WERI-Rb-1 (cell line): ENCODE data around the gene AMPH.

Experiments used
- DNase-seq: peaks from one replicate; pipeline ENCODE4 v3.0.0-alpha.2; 2020
- H3K27ac ChIP-seq: fragments of 250-450 bp; sonication (Bioruptor Pico); 2 replicates; pipeline ENCODE4 v1.5.1; 2020; ENCODE audit warnings: mild to moderate bottlenecking, moderate library complexity
- H3K27me3 ChIP-seq: fragments of 250-450 bp; sonication (Bioruptor Pico); 2 replicates; pipeline ENCODE4 v1.5.1; 2021; ENCODE audit warnings: mild to moderate bottlenecking, low read depth, moderate library complexity; ENCODE audit not compliant: insufficient read depth, severe bottlenecking
- H3K36me3 ChIP-seq: fragments of 250-450 bp; sonication (Bioruptor Pico); 2 replicates; pipeline ENCODE4 v1.5.1; 2020; ENCODE audit warnings: mild to moderate bottlenecking, moderate library complexity
- H3K4me3 ChIP-seq: 2 replicates; pipeline ENCODE4 v1.5.1; 2011; ENCODE audit warnings: low read depth, mild to moderate bottlenecking, control low read depth, low read length
- H3K9me3 ChIP-seq: fragments of 250-450 bp; sonication (Bioruptor Pico); 2 replicates; pipeline ENCODE4 v1.5.1; 2021; ENCODE audit warnings: mild to moderate bottlenecking, moderate library complexity; ENCODE audit not compliant: severe bottlenecking
- CTCF ChIP-seq: IDR thresholded peaks from 2 replicates; pipeline ENCODE4 v1.5.1; 2011; ENCODE audit warnings: low read depth, mild to moderate bottlenecking, control low read depth, inconsistent platforms, low read length

AMPH gene

GRCh38 chr7:38492010-38492409 lies 139.2 kb downstream of the AMPH start:
- H3K4me3 ChIP-seq = no peak overlapping the region
- DNase-seq = no peak
- no peaks in the 10 kb centered on the region for H3K36me3 ChIP-seq
- H3K9me3 ChIP-seq = no peaks in the 10 kb centered on the region
- TF ChIP-seq CTCF = no peak
- H3K27me3 ChIP-seq = no peaks in the 10 kb centered on the region
- no peak overlapping the region for H3K27ac ChIP-seq

GRCh38 chr7:38482521-38482920 lies 148.7 kb downstream of the AMPH start:
- Histone ChIP-seq H3K27ac (no peak overlapping the region), H3K9me3 (no peaks in the 10 kb centered on the region), H3K4me3 (no peak overlapping the region), H3K27me3 (no peaks in the 10 kb centered on the region), H3K36me3 (no peaks in the 10 kb centered on the region)
- no peak for DNase-seq
- TF ChIP-seq CTCF = no peak

- Histone ChIP-seq H3K27ac (no peak overlapping the region), H3K27me3 (no peaks in the 10 kb centered on the region), H3K36me3 (no peaks in the 10 kb centered on the region; the same call in 1 of the 2 replicates), H3K9me3 (no peaks in the 10 kb centered on the region), H3K4me3 (no peak overlapping the region)
- TF ChIP-seq CTCF = no peak
- DNase-seq = no peak
These were observed 149.8 kb downstream of the AMPH start for GRCh38 chr7:38481401-38481800.

- Histone ChIP-seq H3K9me3 (no peaks in the 10 kb centered on the region), H3K36me3 (peaks cover 6% of the 10 kb centered on the region), H3K27ac (no peak overlapping the region), H3K27me3 (no peaks in the 10 kb centered on the region), H3K4me3 (no peak overlapping the region)
- no peak for DNase-seq
- no peak for TF ChIP-seq CTCF
These were observed 152.8 kb downstream of the AMPH start for GRCh38 chr7:38478404-38478803.

- Histone ChIP-seq H3K36me3 (peaks cover 6% of the 10 kb centered on the region), H3K27me3 (no peaks in the 10 kb centered on the region), H3K4me3 (no peak overlapping the region), H3K9me3 (no peaks in the 10 kb centered on the region), H3K27ac (no peak overlapping the region)
- DNase-seq = no peak
- no peak for TF ChIP-seq CTCF
These were observed 153.8 kb downstream of the AMPH start for GRCh38 chr7:38477333-38477732.

GRCh38 chr7:38476764-38477163 lies 154.4 kb downstream of the AMPH start:
- Histone ChIP-seq H3K36me3 (peaks cover 6% of the 10 kb centered on the region), H3K9me3 (no peaks in the 10 kb centered on the region), H3K27me3 (no peaks in the 10 kb centered on the region), H3K27ac (no peak overlapping the region), H3K4me3 (no peak overlapping the region)
- no peak for TF ChIP-seq CTCF
- DNase-seq = no peak
